Measurements from ENCODE around the gene RTBDN. TPM values are rescaled to one million over a fixed set of nuclear protein-coding genes. Genes with fewer than 3 reads are reported as not detected.
"Not testable (repeated sequence)": the region's sequence is repeated elsewhere in the genome, so short reads cannot be mapped to it uniquely, and the experiment has no call there.

RTBDN gene
- total RNA-seq, 1 donor from 2014 or later: not detected

- no peak for TF ChIP-seq CTCF (conservative IDR thresholded peaks at IDR 0.05; ENCODE audit: low read depth, low read length)
- DNase-seq (ENCODE audit: low read depth): no peak
Measured at GRCh38 chr19:12833738-12834565, 427 bp downstream of the RTBDN start.

GRCh38 chr19:12833418-12833737 lies 1.0 kb downstream of the RTBDN start:
- H3K4me3 ChIP-seq (ENCODE audit: low read depth, low read length): no peak overlapping the region
- DNase-seq (ENCODE audit: low read depth): no peak
- TF ChIP-seq CTCF (conservative IDR thresholded peaks at IDR 0.05; ENCODE audit: low read depth, low read length): no peak

More at GRCh38 chr19:12833738-12834565, 427 bp downstream of the RTBDN start:
- H3K4me3 ChIP-seq (ENCODE audit: low read depth, low read length): peak overlapping the region; percentile 44

DNA sequence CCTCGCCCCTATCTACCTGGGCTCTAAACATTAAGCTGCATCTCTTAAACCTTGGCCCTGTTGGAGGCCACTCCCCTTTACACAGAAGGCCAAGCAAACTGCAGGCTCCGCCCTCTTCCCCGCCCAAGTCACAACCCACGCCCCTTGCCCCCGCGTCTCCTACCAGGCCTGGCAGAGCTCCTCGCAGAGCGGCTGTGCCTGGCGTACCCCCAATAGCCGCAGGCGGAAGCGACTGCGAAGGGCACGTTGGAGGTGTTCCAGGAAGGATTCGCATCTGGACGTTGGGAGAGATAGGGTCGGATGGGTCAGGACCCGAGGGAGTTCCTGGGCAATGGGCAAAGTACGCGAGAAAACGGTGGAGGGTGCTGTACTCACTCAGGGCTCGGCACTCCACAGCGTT lies 5.9 kb downstream of the RTBDN start:
- no peak for TF ChIP-seq CTCF (conservative IDR thresholded peaks at IDR 0.05; ENCODE audit: low read depth, low read length)
- no peak for DNase-seq (ENCODE audit: low read depth)
- no peak overlapping the region for H3K4me3 ChIP-seq (ENCODE audit: low read depth, low read length)

GRCh38 chr19:12825254-12826131 lies 8.9 kb downstream of the RTBDN start:
- H3K4me3 ChIP-seq (ENCODE audit: low read depth, low read length): no peak overlapping the region
- peak; percentile 49 for TF ChIP-seq CTCF (conservative IDR thresholded peaks at IDR 0.05; ENCODE audit: low read depth, low read length)
- DNase-seq (ENCODE audit: low read depth): no peak

- DNase-seq (ENCODE audit: low read depth): no peak
- no peak for TF ChIP-seq CTCF (conservative IDR thresholded peaks at IDR 0.05; ENCODE audit: low read depth, low read length)
- no peak overlapping the region for H3K4me3 ChIP-seq (ENCODE audit: low read depth, low read length)
Measured at GRCh38 chr19:12821761-12822160, 12.6 kb downstream of the RTBDN start.

DNA sequence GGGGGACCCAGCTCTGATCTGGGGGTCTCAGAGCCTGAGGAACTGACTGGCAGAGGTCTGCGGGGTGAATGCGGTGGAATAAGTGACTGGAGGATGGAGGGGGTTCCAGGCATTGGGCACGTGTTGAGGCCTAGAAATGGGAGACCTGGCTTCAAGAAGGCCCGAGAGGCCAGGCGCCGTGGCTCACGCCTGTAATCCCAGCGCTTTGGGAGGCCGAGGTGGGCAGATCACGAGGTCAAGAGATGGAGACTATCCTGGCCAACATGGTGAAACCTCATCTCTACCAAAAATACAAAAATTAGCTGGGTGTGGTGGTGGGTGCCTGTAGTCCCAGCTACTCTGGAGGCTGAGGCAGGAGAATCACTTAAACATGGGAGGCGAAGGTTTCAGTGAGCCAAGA lies 16.6 kb downstream of the RTBDN start:
- H3K4me3 ChIP-seq (ENCODE audit: low read depth, low read length); DNase-seq (ENCODE audit: low read depth): not testable (repeated sequence)

GRCh38 chr19:12817188-12817587 lies 17.2 kb downstream of the RTBDN start:
- not testable (repeated sequence) for H3K4me3 ChIP-seq (ENCODE audit: low read depth, low read length); DNase-seq (ENCODE audit: low read depth)
